Urothelium cell line (cell line): Measurements from ENCODE around the gene BCOR.

Experiments
- DNase-seq: peaks from one replicate; pipeline ENCODE4 v3.0.0; 2011; ENCODE audit warnings: low spot score, mixed read lengths
- FAIRE-seq: peaks from 2 replicates; lab custom pipeline; 2011; peaks lifted over from hg19 to GRCh38; lab: Jason Lieb, UNC

Gene BCOR

DNA sequence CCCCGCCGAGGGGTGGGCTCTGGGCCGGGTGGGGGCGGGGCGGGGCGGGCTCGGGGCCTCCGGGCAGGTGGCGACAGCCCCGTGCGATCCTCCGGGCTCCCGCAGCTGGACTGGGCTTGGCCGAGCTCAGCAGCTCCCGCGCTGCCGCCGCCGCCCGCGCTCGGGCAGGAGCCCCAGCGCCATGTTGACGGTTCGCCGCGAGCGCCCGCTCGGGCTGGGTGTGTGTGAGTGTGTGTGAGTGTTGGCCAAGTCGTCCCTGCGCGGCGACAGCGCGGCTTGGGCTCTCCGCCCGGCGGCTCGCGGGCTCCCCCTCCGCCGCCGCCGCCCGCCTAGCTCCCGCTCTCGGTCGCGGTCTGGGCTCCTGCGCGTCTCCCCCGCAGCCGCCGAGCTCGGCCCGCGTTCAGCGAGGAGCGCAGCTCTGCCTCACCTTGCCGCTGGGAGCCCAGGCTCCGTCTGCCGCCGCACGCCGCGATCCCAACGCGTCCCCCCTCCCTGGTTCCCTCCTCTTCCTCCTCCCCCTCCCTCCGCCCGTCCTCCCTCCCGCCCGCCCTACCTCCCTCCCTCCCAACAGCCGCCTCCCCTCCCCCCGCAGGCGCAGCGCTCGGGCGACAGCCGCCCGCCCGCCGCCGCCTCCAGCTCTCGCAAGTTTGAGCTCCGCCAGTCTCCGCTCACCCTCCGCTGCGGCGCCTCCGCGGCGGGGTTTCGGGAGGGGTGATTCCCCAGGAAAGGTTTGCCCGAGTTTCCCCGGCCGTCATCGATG, at the start of gene BCOR:
Gene BCOR, minus strand, starts transcription at position 455 of the 760 bp plus-strand sequence. CDS start 20,029 bp downstream, outside the sequence.
- DNase-seq (peak; percentile 76), FAIRE-seq (no peak)

DNA sequence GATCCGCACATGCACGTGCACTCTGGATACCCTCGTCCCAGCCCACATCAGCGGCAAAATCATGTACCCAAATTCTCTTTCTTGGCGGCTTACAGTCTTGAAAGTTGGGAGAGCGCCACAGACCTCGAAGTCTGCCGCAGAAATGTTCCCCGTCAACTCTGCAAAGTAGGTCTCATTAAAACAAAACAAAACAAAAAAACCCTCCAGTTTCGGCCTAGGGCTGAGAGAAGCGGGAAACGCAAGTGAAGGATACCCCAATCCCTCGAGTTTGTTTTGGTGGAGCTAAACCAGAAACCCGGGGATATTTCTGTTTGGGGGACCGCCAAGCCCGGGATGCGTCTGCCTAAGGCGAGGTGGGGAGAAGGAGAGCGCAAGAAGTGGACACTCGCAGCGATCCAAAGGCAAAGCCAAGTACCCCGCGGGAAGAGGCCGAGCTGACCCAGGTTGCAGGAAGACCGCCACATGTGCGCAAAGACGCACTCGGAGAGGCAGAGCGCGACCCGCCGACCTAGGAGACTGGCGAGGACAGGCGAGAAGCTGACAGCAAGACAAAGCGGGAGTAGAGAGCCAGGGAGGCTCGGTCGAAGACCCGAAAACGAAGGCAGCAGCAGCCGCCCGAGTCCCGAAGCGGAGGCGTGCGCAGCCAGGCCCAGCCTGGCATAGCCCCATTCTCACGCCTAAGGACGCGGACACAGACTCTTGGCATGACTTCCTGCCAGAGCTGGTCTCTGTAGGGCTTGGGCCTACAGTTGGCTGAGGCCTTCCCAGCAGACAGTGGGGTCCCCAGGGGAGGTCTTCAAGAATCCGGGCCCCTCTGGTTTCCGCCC, 49.6 kb upstream of the BCOR start:
- DNase-seq (no peak), FAIRE-seq (no peak)

- no peak for FAIRE-seq
- no peak for DNase-seq
These were observed 48.7 kb upstream of the BCOR start for GRCh38 chrX:40146262-40147125.

GRCh38 chrX:40145923-40146261, 48.1 kb upstream of the BCOR start:
- DNase-seq (no peak), FAIRE-seq (no peak)

DNA sequence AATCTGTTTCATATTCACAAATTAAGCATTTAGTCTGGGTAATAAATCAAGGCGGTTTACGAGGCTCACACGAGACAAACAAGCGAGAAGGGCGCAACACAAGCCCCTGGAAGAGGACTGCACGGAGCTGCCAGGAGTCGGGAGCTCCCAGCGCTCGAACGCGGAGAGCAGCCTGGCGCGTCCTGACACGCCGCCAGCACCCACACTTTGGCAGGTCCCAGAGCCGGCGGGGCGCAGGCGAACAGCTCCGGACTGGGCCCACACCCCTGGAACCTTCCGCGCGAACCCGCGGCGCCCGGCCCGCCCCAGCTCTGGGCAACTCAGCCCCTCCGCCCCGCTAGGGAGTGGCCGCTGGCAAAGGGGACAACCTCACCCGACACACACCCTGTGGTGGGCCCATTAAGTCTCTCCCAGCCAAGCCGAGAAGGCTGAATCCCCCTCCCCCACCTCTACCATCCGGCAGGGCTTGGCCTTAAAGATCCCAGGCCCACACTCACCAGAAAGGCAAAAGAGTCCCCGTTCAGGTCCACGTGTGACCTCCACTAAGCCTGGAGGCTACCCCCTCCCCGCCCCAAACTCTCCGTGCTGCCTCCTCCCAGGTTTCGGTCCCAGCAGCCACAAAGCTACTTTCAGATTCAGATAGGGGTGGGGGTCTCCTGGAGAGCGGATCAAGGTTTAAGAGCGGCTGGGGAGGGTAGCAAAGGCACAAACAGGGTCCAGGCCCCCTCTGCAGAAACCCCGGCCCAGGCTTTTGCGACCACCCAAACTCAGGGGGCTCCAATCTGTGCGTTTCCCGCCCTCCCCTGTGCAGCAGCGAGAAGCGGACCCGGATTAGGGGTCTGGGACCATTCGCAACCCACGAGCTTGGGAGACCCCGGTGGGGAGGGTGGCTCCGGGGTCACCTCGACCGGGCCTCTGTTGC, 47.5 kb upstream of the BCOR start:
- DNase-seq (no peak), FAIRE-seq (no peak)

DNA sequence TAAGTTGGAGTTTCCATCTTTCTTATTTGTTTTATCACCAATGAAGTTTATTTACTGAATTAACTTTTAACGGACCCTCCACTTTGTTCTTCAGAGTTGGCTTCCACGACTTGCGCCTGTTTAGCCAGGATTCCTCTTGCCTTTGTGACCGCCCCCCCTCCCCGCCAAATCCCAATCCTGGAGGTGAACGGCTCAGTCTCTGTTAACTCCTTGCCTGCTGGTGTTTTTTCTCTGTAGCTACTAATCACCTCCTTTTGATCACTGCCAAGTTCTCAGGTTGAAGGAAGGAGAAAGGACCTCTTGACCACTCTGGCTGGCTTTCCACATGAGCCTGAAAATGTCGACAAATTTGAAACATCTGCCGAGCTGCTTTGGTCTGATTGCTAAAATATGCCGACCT, 46.8 kb upstream of the BCOR start:
- DNase-seq: no peak
- no peak for FAIRE-seq

DNA sequence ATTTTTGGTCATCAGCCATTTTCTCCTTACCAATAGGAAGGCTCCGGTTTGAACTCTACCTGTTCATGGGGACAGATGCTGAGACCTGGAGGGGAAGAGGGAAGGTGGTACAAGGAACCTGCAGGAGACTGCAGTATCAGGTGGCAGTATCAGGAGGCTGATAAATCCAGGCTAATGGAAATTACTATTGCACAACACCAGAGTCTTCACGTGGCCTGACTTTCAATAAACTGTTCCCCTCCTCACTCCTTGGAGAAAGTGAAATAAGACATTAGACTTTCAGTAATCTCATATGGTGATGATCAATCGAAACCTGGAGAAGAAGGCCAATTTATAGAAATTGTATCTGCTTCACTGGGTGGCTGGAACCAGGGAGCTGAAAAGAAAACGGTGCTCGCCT, 46.2 kb upstream of the BCOR start:
- no peak for FAIRE-seq
- DNase-seq: no peak

DNA sequence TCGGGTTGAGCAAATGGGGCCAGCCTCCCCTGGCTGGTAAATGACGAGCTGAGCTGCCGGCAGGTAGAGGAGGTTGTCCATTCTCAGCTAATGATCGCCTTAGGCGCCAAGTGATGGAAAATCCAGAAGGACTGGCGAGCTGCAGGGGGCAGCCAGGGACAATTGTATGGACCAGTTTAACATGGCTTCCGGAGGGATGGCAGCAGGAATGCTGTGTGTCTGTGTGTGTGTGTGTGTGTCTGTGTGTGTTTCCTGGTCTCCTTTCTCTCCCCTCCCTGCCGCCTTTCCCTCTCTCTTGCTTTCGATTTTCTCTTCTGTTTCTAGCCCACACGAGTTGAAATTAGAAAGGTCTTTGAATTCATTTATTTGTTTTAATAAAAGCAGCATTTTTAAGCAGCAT, 45.2 kb upstream of the BCOR start:
- FAIRE-seq (no peak), DNase-seq (no peak)

DNA sequence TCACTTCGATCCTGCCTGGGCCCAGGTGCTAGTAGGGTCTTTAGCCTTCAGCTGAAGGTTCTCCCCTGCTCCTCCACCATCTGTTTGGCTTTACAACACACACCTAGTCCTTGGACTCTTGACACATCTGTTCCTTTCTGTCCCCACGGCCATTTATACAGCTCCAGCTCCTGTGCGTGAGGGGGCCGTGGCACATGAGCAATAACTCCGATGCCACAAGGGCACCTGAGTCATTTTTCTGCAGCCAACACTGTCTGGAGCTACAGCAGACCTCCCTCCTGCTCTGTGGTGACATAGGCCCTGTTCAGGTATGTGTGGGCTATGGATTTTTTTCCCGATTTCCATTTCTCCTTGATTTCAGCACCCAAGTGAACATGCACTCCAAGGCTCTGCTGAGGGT, 44.7 kb upstream of the BCOR start:
- DNase-seq: no peak

DNA sequence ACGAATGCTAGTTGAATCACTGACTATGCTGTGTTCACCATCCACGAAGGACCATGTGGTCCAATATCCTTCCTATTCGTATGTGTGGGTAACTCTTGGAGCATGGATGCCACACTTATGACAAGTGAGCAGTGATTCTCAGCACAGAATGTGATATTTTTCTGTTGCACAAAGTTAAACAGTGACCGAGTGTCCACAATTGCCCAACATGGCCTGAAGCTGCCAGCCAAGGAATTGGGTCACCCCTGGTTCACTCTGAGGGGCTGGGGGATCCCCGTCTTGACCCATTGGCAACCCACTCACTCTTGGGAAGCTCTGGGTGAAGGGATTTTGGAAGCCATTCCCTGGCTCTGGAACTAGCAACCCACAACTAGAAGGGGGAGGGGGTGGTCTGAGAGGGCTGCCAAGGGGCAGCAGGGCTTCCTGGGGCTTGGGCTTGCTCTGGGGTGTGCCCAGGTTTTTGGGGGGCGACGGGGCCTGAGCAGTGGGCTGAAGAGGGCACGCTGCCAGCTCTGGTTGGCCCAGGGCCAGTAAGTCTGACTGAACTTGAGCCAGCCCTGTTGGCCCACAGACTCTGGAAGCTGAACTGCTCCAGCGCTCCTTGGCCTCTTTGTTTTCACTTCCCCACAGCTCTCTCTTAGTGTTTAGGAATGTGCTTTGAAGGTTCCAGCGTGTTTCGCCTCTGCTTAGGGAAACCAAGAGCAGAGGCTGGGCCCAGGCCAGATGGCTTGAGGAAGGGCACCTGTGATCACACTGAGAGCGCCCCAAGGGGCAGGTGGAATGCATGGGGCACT, 43.1 kb upstream of the BCOR start:
- DNase-seq: peak; percentile 26
- peak; percentile 20 for FAIRE-seq

More for the DNA sequence above, 44.7 kb upstream of the BCOR start:
- FAIRE-seq: no peak

DNA sequence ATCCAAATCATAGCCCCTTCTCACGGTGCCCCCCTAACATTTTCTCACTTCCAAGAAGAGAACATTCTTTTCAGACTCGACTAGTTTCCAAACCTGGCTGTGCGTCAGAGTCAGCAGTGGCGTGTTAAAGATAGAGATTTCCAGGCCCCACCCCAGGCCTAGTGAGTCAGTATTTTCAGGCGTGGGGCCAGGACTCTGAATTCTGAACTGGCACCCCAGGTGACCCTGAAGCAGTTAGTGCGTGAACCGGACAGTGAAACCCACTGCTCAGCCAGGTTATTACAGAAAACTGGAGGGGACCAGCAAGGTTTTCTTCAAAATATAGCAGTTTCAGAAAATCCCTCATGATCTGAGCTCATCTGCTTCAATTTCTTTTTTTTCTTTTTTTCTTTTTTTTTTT, 35.0 kb upstream of the BCOR start:
- DNase-seq (peak; percentile 65), FAIRE-seq (no peak)

- DNase-seq (no peak), FAIRE-seq (no peak)
These were observed 34.0 kb upstream of the BCOR start for GRCh38 chrX:40131654-40132337.

- FAIRE-seq: no peak
- peak; percentile 60 for DNase-seq
These were observed 32.4 kb upstream of the BCOR start for GRCh38 chrX:40130207-40130606.

- DNase-seq (no peak), FAIRE-seq (no peak)
These were observed 29.3 kb upstream of the BCOR start for GRCh38 chrX:40127052-40127451.

- FAIRE-seq (no peak), DNase-seq (no peak)
These were observed 24.7 kb upstream of the BCOR start for GRCh38 chrX:40122487-40122886.

GRCh38 chrX:40121618-40122017, 23.9 kb upstream of the BCOR start:
- FAIRE-seq: no peak
- no peak for DNase-seq

GRCh38 chrX:40120838-40121580, 23.3 kb upstream of the BCOR start:
- FAIRE-seq (no peak), DNase-seq (no peak)

DNA sequence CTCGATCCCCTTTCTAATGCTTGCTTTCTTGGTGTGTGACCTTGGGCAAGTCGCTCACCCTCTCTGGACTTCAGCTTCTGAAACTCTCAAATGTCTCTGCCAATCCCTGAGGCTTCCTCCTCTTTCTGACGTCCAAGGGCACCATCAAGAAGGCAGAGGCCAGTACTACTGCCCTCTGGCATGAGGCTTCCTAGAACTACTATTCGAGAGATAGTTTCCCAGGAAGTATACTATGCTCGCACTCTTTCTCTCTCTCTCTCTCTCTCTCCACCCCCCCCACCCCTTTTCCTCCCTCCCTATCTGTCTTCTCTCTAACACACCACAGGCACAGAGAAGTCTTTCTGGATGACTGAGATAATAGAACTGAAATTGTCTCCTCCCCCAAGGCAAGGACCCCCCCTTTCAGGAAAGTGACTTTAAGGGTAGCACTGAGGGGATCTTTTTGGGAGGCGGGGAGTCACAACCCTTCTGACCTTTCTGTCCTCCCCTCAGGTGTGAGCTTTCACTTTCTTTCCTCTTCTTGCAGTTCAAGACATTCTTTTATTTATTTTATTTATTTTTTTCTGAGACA, 20.0 kb upstream of the BCOR start:
- DNase-seq (no peak), FAIRE-seq (no peak)
